Stimulated activated naive CD8-positive, alpha-beta T cell treated with anti-CD3 and anti-CD28 coated beads, Interleukin-15, Interleukin-2, amounts not matched to agents 100 U/mL and 50 U/mL, for 24 hours (primary cell): ENCODE results near the gene DISC1.
"Not testable (repeated sequence)": the region's sequence is repeated elsewhere in the genome, so short reads cannot be mapped to it uniquely, and the experiment has no call there.

ENCODE experiments used
- ATAC-seq: fragments of 150-1000 bp; cut with Tn5 transposase; one replicate; pipeline ENCODE4 v1.10.0; 2021
- DNase-seq: peaks from one replicate; pipeline ENCODE4 v3.0.0; 2021

DISC1 gene

GRCh38 chr1:231668826-231669225 is 42.2 kb downstream of the DISC1 start:
- DNase-seq = no peak
- no peak for ATAC-seq

GRCh38 chr1:231669864-231670621 is 43.5 kb downstream of the DISC1 start:
- not testable (repeated sequence) for ATAC-seq, DNase-seq

GRCh38 chr1:231670755-231671154 is 44.2 kb downstream of the DISC1 start:
- ATAC-seq (no peak), DNase-seq (no peak)

- DNase-seq (no peak), ATAC-seq (no peak)
Measured at GRCh38 chr1:231674575-231674974, 48.0 kb downstream of the DISC1 start.

GRCh38 chr1:231676487-231676886 is 49.9 kb downstream of the DISC1 start:
- DNase-seq = no peak
- ATAC-seq = no peak

- no peak for ATAC-seq
- DNase-seq = no peak
Measured at GRCh38 chr1:231677442-231677841, 50.9 kb downstream of the DISC1 start.

- DNase-seq (no peak), ATAC-seq (no peak)
Measured at GRCh38 chr1:231678011-231678432, 51.4 kb downstream of the DISC1 start.

GRCh38 chr1:231679109-231679508 is 52.5 kb downstream of the DISC1 start:
- no peak for DNase-seq
- ATAC-seq = no peak

- ATAC-seq = no peak
- no peak for DNase-seq
Measured at GRCh38 chr1:231681006-231681405, 54.4 kb downstream of the DISC1 start.

GRCh38 chr1:231682779-231683178 is 56.2 kb downstream of the DISC1 start:
- no peak for ATAC-seq
- no peak for DNase-seq

- DNase-seq (no peak), ATAC-seq (no peak)
Measured at GRCh38 chr1:231683439-231684165, 57.0 kb downstream of the DISC1 start.

- no peak for ATAC-seq
- DNase-seq = no peak
Measured at GRCh38 chr1:231684356-231685244, 58.0 kb downstream of the DISC1 start.

- DNase-seq (no peak), ATAC-seq (no peak)
Measured at GRCh38 chr1:231686384-231686783, 59.8 kb downstream of the DISC1 start.

- no peak for ATAC-seq
- no peak for DNase-seq
Measured at GRCh38 chr1:231688989-231689388, 62.4 kb downstream of the DISC1 start.

GRCh38 chr1:231690059-231690458 is 63.5 kb downstream of the DISC1 start:
- no peak for ATAC-seq
- DNase-seq = no peak

- DNase-seq = no peak
- ATAC-seq = no peak
Measured at GRCh38 chr1:231691618-231692259, 65.1 kb downstream of the DISC1 start.

GRCh38 chr1:231693361-231694074 is 66.9 kb downstream of the DISC1 start:
- no peak for DNase-seq
- ATAC-seq = no peak

- ATAC-seq (no peak), DNase-seq (no peak)
Measured at GRCh38 chr1:231694075-231694431, 67.5 kb downstream of the DISC1 start.

- no peak for ATAC-seq
- DNase-seq = no peak
Measured at GRCh38 chr1:231694465-231695077, 68.0 kb downstream of the DISC1 start.

- no peak for DNase-seq
Measured at GRCh38 chr1:231695439-231696255, 69.1 kb downstream of the DISC1 start.

More at GRCh38 chr1:231695439-231696255, 69.1 kb downstream of the DISC1 start:
- no peak for ATAC-seq
